Measurements from ENCODE around the gene MPHOSPH8. TPM values are rescaled to one million over a fixed set of nuclear protein-coding genes. Genes with fewer than 3 reads are reported as not detected.
"Not testable (repeated sequence)": the region's sequence is repeated elsewhere in the genome, so short reads cannot be mapped to it uniquely, and the experiment has no call there.

MPHOSPH8 gene
- total RNA-seq, 1 experiment from 2014 or later, result 5.7 TPM

- no peak for DNase-seq (ENCODE audit: low spot score)
Observed at GRCh38 chr13:19624265-19624664, 9.2 kb upstream of the MPHOSPH8 start.

- DNase-seq (ENCODE audit: low spot score), result no peak
Observed at GRCh38 chr13:19632915-19633478, 462 bp upstream of the MPHOSPH8 start.

GRCh38 chr13:19634256-19634740 is 839 bp downstream of the MPHOSPH8 start:
- no peak for DNase-seq (ENCODE audit: low spot score)

GRCh38 chr13:19635926-19636325 is 2.5 kb downstream of the MPHOSPH8 start:
- DNase-seq (ENCODE audit: low spot score), result not testable (repeated sequence)

- no peak for DNase-seq (ENCODE audit: low spot score)
Observed at GRCh38 chr13:19643652-19644051, 10.2 kb downstream of the MPHOSPH8 start.

GRCh38 chr13:19645000-19645399 is 11.5 kb downstream of the MPHOSPH8 start:
- no peak for DNase-seq (ENCODE audit: low spot score)

GRCh38 chr13:19646063-19646462 is 12.6 kb downstream of the MPHOSPH8 start:
- DNase-seq (ENCODE audit: low spot score), result no peak

GRCh38 chr13:19650742-19651141 is 17.3 kb downstream of the MPHOSPH8 start:
- no peak for DNase-seq (ENCODE audit: low spot score)

- no peak for DNase-seq (ENCODE audit: low spot score)
Observed at GRCh38 chr13:19657872-19658591, 24.6 kb downstream of the MPHOSPH8 start.

GRCh38 chr13:19658831-19659230 is 25.4 kb downstream of the MPHOSPH8 start:
- no peak for DNase-seq (ENCODE audit: low spot score)

GRCh38 chr13:19661126-19661525 is 27.7 kb downstream of the MPHOSPH8 start:
- DNase-seq (ENCODE audit: low spot score), result no peak

- no peak for DNase-seq (ENCODE audit: low spot score)
Observed at GRCh38 chr13:19661561-19661960, 28.1 kb downstream of the MPHOSPH8 start.

GRCh38 chr13:19663416-19663979 is 30.0 kb downstream of the MPHOSPH8 start:
- no peak for DNase-seq (ENCODE audit: low spot score)

- DNase-seq (ENCODE audit: low spot score), result no peak
Observed at GRCh38 chr13:19664481-19665230, 31.2 kb downstream of the MPHOSPH8 start.

- no peak for DNase-seq (ENCODE audit: low spot score)
Observed at GRCh38 chr13:19665427-19665859, 32.0 kb downstream of the MPHOSPH8 start.

- DNase-seq (ENCODE audit: low spot score), result no peak
Observed at GRCh38 chr13:19668778-19669177, 35.3 kb downstream of the MPHOSPH8 start.

GRCh38 chr13:19670147-19670546 is 36.7 kb downstream of the MPHOSPH8 start:
- DNase-seq (ENCODE audit: low spot score), result no peak

- DNase-seq (ENCODE audit: low spot score), result no peak
Observed at GRCh38 chr13:19672990-19673389, 39.5 kb downstream of the MPHOSPH8 start.

- DNase-seq (ENCODE audit: low spot score), result no peak
Observed at GRCh38 chr13:19673473-19674430, 40.3 kb downstream of the MPHOSPH8 start.

GRCh38 chr13:19674898-19675297 is 41.4 kb downstream of the MPHOSPH8 start:
- no peak for DNase-seq (ENCODE audit: low spot score)

- no peak for DNase-seq (ENCODE audit: low spot score)
Observed at GRCh38 chr13:19676168-19676567, 42.7 kb downstream of the MPHOSPH8 start.

All from H4 (cell line).